HG03460 (cell line): ENCODE data around the gene FAM83D.

ENCODE experiments used
- ATAC-seq: cut with Tn5 transposase; IDR thresholded peaks from one replicate; pipeline ENCODE4 v1.9.1; 2021; ENCODE audit not compliant: unreplicated experiment

FAM83D gene, protein sequence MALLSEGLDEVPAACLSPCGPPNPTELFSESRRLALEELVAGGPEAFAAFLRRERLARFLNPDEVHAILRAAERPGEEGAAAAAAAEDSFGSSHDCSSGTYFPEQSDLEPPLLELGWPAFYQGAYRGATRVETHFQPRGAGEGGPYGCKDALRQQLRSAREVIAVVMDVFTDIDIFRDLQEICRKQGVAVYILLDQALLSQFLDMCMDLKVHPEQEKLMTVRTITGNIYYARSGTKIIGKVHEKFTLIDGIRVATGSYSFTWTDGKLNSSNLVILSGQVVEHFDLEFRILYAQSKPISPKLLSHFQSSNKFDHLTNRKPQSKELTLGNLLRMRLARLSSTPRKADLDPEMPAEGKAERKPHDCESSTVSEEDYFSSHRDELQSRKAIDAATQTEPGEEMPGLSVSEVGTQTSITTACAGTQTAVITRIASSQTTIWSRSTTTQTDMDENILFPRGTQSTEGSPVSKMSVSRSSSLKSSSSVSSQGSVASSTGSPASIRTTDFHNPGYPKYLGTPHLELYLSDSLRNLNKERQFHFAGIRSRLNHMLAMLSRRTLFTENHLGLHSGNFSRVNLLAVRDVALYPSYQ

DNA sequence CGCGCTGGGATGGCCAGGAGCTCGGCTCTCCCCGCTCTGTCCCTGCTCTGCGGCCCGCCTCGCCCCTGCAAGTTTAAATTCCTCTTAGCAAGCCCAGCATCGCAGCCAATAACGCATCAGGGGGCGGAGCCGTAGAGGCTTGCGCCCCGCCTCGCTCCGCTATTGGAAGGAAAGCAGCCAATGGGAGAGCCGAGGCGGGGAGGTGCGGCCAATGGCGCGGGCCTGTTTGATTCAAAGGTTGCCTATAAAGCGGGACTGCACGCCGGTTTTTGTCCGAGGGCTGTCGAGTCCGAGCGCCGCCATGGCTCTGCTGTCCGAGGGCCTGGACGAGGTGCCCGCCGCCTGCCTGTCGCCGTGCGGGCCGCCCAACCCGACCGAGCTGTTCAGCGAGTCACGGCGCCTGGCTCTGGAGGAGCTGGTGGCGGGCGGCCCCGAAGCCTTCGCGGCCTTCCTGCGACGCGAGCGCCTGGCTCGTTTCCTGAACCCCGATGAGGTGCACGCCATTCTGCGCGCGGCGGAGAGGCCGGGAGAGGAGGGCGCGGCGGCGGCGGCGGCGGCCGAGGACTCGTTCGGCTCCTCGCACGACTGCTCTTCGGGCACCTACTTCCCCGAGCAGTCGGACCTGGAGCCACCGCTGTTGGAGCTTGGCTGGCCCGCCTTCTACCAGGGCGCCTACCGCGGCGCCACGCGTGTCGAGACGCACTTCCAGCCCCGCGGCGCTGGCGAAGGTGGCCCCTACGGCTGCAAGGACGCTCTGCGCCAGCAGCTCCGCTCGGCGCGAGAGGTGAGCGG is at the start of gene FAM83D:
Gene FAM83D, plus strand, starts transcription at position 276 of the 792 bp plus-strand sequence. Its CDS starts 26 bp downstream, at position 302.
- peak; percentile 92 for ATAC-seq

- no peak for ATAC-seq
Observed at GRCh38 chr20:38877483-38877882, 48.7 kb upstream of the FAM83D start.

GRCh38 chr20:38878866-38879265 is 47.4 kb upstream of the FAM83D start:
- ATAC-seq: no peak

- ATAC-seq: no peak
Observed at GRCh38 chr20:38880952-38881735, 45.1 kb upstream of the FAM83D start.

DNA sequence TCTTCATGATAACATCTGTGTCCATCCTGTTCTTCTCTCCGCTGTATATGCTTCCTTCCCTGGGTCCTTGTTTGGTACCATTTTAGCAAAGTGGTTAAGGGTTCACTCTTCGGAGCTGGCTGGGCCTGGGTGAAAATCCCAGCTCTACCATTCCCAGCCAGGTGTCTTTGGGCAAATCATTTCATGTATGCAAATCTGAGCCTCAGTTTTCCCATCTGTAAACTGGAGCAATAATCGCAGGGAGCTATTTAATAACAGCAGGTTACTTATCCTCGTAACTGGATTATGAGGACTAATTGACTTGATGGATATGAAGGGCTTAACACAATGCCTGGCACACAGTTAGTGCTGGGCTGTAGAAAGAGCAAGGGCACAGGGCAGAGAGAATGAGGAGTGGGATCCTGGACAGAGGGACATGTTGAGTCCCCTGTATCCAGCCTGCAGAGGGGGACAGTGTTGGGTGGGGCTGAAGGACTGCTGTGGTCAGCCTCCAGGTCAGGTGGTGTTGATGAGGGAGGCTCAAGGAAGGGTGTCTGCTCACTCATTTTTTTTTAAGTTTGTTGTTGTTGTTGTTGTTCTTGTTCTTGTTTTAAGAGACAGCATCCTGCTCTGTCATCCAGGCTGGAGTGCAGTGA is 44.3 kb upstream of the FAM83D start:
- ATAC-seq: no peak

GRCh38 chr20:38882600-38882999 is 43.6 kb upstream of the FAM83D start:
- no peak for ATAC-seq

- no peak for ATAC-seq
Observed at GRCh38 chr20:38883081-38883980, 42.9 kb upstream of the FAM83D start.

GRCh38 chr20:38883981-38884733 is 42.1 kb upstream of the FAM83D start:
- ATAC-seq: no peak

DNA sequence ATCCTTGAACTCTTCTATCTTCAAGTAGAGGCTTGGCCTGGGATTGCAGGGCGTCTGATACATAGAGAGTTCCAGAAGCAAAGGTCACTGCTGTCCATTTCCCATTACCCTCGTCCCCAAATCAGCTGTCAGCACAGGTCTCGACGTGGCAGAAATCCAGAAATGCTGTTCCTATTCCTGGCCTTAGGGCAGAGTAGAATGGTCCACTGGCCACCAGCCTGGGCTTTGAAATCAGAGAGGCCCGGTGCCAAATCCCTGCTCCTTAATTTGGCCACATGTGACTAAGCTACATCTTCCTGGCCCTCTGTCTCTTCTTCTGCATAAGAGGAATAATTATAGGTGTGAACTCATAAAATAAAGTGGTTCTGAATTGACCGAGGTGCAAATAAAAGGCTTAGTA is 40.9 kb upstream of the FAM83D start:
- no peak for ATAC-seq

DNA sequence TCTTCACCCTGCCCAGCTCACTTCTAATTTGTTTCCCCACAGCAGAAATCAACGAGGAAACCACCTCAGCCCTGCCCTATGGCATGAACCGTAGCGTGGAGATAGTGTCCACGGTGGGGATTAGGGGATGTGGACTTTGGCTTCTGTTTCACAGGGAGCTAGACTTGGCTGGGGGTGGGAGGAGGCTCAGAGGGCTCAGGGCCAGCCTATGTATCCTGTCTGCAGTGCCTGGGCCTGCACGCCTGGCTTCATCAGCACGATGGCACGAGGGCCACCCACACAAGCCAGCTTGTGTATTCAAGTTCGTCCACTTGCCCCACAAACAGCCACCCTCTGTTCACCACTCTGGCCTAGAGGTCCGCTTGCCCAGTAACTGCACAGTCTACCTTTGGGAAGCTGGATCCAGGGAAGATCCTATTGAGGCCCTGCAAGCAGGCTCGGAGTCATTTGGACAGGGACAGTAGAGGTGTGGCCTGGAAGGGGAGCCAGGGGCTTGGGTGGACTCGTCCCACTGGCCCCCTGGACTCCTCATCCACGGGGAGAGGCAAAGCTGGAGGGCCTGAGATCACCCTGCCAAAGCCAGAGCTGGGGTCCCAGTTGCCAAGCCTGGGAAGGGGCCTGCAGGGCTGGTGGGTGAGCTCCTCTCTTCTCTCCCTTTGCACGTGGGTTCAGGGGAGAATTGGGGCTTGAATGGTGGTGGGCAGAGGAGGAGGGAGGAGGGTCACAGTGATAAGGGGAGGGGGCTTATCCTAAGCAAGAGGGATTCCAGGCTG is 38.0 kb upstream of the FAM83D start:
- no peak for ATAC-seq

DNA sequence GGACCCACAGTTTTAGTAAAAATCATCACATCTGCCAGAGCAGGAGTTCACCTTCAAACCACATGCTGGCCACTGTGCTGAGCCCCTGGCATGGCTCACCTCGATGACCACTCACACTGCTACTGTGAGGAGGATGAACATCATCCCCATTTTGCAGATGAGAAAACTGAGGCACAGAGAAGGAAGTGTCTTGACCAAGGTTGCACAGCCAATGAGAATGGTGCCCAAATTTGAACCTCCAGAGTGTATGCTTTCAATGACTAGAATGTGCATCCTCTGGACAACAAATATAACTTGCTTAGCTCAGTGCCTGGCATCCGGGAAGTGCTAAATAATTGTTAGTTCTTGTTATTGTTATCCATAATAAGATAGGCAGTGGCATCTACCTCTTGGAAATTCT is 37.2 kb upstream of the FAM83D start:
- ATAC-seq: no peak

DNA sequence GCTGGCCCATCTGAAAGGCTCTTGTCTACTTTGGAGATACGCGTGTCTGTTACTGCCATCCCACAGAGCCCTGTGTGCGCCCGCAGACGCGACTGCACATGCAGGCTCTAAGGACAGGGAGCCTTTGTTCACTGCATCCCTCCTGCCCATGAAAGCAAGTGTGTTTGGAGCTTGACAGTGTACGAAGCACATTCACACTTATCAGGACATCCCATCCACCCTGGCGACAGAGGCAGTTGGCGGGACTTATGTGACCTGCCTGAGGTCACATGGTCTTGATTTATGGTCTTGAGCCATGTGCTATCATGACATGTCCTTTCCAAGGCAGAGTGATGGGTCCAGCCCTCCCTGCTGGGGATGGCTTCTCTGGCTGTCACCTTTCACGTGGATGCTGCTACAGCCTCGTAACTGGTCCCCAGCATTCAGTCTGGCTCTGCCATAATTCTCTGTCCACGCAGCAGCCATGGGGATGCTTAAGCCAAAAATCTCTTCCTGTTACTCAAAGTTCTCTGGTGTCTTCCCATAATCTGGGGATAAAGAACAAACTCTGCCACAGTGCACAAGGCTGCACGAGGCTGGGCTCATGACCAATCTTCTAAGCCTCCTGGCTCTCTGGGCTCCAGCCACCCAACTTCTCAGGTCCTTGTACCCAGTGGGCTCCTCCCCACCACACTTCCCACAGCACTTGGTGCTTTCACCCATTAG is 36.3 kb upstream of the FAM83D start:
- ATAC-seq: no peak

GRCh38 chr20:38890497-38890818 is 35.8 kb upstream of the FAM83D start:
- ATAC-seq: no peak

- ATAC-seq: peak; percentile 53
Observed at GRCh38 chr20:38892091-38892981, 33.9 kb upstream of the FAM83D start.

- no peak for ATAC-seq
Observed at GRCh38 chr20:38893056-38893564, 33.1 kb upstream of the FAM83D start.

DNA sequence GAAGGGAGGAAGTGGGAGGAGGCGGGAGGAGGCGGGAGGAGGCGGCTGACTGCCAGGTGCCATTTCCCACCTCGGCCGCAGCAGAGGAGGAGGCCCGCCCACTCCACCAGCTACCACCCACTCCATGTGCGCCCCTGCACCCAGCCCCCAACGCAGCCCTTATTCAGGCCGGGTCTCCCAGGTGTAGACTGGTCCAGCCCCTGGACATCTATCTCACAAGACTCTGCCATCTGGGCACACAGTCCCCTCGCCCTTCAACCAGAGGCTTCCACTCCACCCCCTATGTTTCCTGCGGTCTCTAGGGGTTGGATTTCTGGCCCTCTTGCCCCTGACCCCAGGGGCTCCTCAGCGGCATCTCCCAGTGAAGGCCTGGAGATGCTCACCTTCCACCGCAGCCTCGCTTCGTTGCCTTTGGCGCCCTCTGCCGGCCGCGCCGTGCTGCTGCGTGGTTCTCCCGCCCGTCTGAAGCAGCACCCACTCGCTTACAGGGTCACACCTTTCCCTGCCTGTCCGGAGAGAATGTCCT is 32.6 kb upstream of the FAM83D start:
- peak; percentile 40 for ATAC-seq
